Raji (cell line): ENCODE results near the gene NMNAT2.

Experiments
- POLR2A ChIP-seq: IDR thresholded peaks from 2 replicates; pipeline ENCODE4 v1.6.1; 2011; ENCODE audit warnings: low read depth, low read length, control low read depth; ENCODE audit not compliant: insufficient read depth

The NMNAT2 gene

DNA sequence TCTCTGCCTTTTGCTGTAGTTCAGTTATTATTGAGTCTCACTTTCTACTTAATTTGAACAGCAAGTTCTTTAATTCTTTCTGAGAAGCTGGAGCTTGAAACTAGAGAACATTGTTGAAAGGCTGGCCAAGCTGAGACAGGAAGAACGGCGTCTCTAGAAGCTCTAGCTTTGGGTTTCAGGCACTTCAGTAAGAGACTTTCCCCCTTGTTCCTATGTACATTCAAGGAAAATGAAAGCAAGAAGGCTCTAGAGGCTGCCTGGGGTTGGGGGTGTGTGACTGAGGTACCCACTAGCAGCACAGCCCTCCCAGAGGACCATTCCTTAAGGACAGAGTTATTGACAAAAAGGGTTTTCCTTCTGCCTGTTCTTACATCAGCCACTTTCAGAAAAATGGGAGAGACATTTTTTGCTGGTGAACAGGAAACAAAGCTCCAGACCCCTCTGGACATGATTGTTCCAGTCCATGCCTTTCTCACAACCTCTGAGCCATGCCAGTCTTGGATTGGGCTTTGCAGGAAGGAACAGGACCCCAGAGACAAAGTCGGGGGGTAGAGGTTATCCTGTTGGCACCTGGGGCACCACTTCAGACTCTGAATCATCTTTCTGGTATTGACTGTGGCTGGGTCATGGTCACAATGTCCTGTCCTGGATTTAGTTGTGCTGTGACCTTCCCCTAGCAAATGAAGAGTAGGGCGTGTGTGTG is 169.0 kb downstream of the NMNAT2 start:
- no peak for TF ChIP-seq POLR2A

DNA sequence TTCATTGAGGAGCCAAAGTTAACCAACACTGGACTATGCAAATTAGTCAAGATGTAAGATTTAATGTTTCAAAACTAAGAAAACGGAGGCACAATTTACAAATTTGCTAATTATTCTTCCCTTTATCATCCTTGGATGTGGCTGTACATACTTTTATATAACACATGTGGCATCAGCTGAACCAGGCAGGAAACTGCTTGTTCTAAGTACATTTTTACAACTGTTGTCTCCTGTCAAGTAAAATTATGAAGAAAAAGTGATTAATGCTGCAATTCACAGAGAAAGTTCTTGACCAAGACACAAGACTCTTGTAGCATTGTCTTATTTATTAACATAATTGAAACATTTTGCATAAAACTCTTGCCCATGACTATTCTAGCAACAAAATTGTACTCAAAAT is 170.2 kb downstream of the NMNAT2 start:
- TF ChIP-seq POLR2A, result no peak

DNA sequence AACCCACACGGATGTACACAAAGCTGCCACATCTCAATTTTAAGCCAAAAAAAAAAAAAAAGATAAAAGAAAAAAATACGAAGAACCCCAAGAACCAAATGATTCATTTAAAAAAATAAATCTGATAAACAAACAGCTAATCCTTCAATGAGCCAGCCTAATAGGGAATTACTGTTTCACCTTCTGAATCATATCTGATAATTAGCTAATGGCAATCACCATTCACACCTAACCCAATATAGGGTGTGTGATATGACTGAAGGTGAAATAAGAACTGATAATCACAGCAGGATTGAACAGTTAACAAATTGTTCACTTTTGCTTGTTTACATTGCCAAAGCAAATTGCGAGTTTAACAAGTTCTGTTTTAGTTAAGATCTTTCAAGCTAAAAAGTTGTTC is 170.7 kb downstream of the NMNAT2 start:
- no peak for TF ChIP-seq POLR2A

- TF ChIP-seq POLR2A, result no peak
These were observed 171.1 kb downstream of the NMNAT2 start for GRCh38 chr1:183247066-183247465.

DNA sequence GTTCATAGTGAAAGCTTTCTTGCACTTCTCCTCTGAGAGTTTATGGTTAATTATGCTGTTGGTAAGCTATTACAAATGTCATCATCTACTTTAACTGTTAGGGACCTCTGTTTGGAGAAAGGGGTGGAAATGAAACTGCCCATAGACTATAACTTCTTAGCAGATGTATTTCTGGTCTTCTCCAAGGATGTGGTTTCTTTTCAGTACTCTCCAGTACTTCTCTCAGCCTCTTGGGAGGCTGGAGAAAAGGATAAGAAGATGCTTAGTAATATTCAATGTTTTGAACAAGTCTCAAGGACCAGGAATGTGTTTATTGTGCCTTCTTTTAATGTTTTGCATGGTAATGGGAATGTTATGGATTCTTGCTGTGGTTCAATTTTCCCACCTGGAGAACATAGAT is 171.7 kb downstream of the NMNAT2 start:
- no peak for TF ChIP-seq POLR2A

GRCh38 chr1:183245357-183245756 is 172.8 kb downstream of the NMNAT2 start:
- TF ChIP-seq POLR2A, result no peak

- no peak for TF ChIP-seq POLR2A
These were observed 173.7 kb downstream of the NMNAT2 start for GRCh38 chr1:183244466-183244865.

DNA sequence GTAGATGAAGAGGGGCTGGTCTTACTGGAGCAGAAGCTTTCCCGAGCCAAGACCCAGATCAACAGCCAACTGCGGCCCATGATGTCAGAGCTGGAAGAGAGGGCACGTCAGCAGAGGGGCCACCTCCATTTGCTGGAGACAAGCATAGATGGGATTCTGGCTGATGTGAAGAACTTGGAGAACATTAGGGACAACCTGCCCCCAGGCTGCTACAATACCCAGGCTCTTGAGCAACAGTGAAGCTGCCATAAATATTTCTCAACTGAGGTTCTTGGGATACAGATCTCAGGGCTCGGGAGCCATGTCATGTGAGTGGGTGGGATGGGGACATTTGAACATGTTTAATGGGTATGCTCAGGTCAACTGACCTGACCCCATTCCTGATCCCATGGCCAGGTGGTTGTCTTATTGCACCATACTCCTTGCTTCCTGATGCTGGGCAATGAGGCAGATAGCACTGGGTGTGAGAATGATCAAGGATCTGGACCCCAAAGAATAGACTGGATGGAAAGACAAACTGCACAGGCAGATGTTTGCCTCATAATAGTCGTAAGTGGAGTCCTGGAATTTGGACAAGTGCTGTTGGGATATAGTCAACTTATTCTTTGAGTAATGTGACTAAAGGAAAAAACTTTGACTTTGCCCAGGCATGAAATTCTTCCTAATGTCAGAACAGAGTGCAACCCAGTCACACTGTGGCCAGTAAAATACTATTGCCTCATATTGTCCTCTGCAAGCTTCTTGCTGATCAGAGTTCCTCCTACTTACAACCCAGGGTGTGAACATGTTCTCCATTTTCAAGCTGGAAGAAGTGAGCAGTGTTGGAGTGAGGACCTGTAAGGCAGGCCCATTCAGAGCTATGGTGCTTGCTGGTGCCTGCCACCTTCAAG is 174.8 kb downstream of the NMNAT2 start:
- TF ChIP-seq POLR2A, result no peak

- TF ChIP-seq POLR2A, result no peak
These were observed 175.6 kb downstream of the NMNAT2 start for GRCh38 chr1:183242556-183242955.

- no peak for TF ChIP-seq POLR2A
These were observed 176.7 kb downstream of the NMNAT2 start for GRCh38 chr1:183241471-183241870.

DNA sequence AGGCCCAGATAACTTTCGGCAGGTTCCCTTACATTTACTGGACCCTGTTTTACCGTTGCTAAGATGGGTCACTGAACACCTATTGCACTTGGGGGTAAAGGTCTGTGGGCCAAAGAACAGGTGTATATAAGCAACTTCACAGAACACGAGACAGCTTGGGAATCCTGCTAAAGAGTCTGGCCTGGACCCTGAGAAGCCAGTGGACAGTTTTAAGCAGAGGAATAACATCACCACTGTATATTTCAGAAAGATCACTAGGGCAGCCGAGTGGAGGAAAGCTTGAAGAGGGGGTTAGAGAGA is 177.7 kb downstream of the NMNAT2 start:
- TF ChIP-seq POLR2A, result no peak

- no peak for TF ChIP-seq POLR2A
These were observed 178.2 kb downstream of the NMNAT2 start for GRCh38 chr1:183239793-183240525.

- TF ChIP-seq POLR2A, result no peak
These were observed 178.9 kb downstream of the NMNAT2 start for GRCh38 chr1:183239220-183239742.

DNA sequence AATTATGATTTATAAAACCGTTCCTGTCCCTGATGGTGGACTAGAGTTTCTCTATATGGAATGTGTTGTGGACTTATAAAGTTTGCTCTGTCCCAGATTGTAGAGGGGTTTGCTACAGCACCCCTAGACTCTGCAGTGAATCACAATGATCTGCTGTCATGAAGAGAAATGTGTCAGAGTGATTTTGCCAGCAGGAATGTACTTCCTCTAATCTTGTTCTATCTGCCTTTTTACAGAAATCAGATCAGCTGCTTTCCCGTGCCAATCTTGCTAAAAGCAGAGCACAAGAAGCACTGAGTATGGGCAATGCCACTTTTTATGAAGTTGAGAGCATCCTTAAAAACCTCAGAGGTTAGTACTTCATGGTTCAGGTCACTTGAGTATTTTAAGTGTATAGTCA is 180.1 kb downstream of the NMNAT2 start:
- no peak for TF ChIP-seq POLR2A

DNA sequence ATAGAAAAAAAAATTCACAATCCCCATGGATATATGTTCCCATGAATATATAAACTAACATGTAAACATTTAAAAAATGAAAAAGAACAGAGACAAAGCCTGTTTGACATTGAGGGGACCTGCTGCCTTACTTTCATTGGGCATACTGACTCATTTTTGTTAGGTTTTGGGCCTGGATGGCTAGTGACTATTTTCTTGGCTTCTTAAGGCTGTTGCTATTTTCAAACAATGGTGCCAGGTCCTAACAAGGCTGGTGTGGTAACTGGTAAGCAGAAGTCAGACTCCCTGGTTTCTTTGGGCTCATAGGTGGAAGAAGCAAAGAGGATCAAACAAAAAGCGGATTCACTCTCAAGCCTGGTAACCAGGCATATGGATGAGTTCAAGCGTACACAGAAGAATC is 181.1 kb downstream of the NMNAT2 start:
- TF ChIP-seq POLR2A, result no peak
